T-helper 2 cell (primary cell): ENCODE results near the gene AEN.

Experiments used
- DNase-seq, 5 experiments: peaks; one replicate each; pipeline versions ENCODE4 v3.0.0 to v3.0.0-alpha.2; 2012 to 2022

Gene AEN

DNA sequence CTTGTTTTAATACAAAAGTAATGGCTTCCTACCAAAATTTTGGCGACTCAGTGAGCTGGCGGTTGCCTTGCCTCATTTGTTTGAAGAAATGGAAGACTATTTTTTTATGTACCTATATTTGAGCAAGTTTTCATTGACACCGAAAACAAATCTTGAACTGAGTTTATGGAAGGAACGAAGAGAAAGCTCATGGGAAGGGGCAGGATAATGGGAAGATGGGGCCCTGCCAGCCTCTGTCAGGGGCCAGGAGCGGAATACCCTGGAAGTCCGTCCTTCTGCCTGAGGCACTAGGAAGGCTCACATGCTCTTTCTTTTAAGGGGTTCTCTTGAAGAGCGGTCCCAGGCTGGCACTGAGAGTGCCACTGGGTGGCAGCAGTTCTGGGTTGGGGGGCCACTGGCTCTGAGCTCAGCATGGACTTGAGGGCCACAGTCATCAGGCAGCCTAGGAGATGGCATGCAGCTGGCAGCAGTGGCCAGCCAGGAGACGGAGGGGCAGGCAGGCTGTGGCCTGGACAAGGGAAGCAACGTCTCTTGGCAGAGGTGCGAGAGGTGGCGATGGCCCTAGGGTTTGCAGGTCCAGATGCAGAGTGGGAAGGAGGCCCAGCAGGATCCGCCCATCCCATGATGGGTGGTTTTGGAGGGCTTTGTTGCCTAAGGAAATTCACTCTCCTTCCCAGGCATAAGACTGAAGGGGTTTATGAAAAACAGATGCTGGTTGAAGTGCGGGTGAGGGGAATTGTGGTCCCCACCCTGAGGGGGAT lies 59.3 kb downstream of the AEN start:
- no peak for DNase-seq

DNA sequence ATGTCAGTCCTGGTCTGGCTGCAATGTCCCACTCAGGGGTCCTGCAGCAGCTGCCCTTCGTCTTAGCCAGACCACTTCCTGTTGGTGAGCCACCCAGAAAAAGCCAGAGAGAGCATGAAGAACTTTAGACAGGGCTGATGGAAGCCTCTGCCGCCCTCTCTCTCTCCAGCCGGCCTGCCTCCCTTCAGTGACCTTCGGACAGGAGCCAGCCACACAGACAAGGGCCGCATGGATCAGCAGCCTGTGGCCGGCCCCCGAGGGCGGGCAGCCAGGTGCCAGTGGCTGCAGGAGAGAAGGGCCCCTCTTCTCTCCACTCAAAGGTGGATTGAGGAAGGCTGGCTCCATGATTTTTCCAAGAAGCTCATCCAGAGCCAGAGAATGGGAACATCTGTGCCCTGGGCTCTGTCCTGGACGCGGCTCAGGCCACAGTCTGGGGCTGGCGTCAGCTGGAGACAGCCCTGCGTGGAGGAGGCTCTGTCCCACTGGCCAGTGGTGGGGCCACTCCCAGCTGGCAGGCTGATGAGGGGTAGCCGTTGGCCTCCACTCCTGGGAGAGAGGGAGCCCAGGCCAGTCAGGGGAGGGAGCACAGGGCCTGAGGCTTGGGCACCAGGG lies 60.6 kb downstream of the AEN start:
- DNase-seq = no peak
